ENCODE data around the gene PGBD5. TPM values are rescaled to one million over a fixed set of nuclear protein-coding genes. Genes with fewer than 3 reads are reported as not detected.

PGBD5 gene
- total RNA-seq, 3 donors from 2014 or later (not counting 1 experiment from before 2014, with no cell fraction given) = 0.02 to 0.90 TPM; not detected in 1

DNA sequence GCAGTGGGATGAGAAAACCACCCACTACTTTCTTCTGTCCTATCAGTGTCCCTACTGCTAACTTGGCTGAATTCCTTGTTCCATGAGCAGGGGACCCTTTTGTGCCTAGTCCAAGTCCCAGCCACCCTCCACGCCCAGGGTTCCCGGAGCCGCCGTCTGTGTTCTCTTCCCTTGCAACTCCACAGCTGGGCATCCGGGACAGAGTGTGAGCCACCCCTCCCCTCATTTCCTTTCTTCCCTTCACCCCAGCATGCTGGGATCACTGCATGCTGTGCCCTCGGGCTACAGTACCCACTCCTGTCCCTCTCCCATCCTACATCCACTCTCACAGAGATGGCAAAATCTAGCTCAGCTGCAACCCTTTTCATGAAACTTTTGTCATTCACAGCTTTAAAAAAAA is 44.5 kb downstream of the PGBD5 start:
- Histone ChIP-seq H3K36me3 (ENCODE audit: control insufficient read depth, insufficient read depth, low read length) (no peaks in the 10 kb centered on the region), H3K27ac (ENCODE audit: low read length) (no peak overlapping the region), H3K9me3 (ENCODE audit: control insufficient read depth, insufficient read depth, low read length) (peaks cover 9% of the 10 kb centered on the region), H3K4me1 (ENCODE audit: control insufficient read depth, insufficient read depth, low read length) (no peaks in the 10 kb centered on the region), H3K4me3 (ENCODE audit: low read length) (no peak overlapping the region), H3K27me3 (ENCODE audit: control insufficient read depth, insufficient read depth, low read length) (no peaks in the 10 kb centered on the region)
- H3K9me3 Mint-ChIP-seq = peaks cover 0 to 6% of the 10 kb centered on the region in 2 donors
- TF ChIP-seq, protein P1, sequence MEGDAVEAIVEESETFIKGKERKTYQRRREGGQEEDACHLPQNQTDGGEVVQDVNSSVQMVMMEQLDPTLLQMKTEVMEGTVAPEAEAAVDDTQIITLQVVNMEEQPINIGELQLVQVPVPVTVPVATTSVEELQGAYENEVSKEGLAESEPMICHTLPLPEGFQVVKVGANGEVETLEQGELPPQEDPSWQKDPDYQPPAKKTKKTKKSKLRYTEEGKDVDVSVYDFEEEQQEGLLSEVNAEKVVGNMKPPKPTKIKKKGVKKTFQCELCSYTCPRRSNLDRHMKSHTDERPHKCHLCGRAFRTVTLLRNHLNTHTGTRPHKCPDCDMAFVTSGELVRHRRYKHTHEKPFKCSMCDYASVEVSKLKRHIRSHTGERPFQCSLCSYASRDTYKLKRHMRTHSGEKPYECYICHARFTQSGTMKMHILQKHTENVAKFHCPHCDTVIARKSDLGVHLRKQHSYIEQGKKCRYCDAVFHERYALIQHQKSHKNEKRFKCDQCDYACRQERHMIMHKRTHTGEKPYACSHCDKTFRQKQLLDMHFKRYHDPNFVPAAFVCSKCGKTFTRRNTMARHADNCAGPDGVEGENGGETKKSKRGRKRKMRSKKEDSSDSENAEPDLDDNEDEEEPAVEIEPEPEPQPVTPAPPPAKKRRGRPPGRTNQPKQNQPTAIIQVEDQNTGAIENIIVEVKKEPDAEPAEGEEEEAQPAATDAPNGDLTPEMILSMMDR (IDR thresholded peaks at IDR 0.05) = no peak
- H3K4me3 Mint-ChIP-seq = no peak overlapping the region
- intact Hi-C loops (cut with micrococcal nuclease) = no loop called here
- ATAC-seq (no peak), DNase-seq (no peak)
- H3K36me3 Mint-ChIP-seq = no peaks in the 10 kb centered on the region
- no peak overlapping the region for H3K27ac Mint-ChIP-seq
- H3K4me1 Mint-ChIP-seq = no peaks in the 10 kb centered on the region
- WGBS (ENCODE audit: insufficient coverage) = 31% methylated on average over 6 of the region's 6 CpGs
- peaks cover 13 to 20% of the 10 kb centered on the region in 2 donors for H3K27me3 Mint-ChIP-seq (ENCODE audit: low read depth in 2 of 2)

DNA sequence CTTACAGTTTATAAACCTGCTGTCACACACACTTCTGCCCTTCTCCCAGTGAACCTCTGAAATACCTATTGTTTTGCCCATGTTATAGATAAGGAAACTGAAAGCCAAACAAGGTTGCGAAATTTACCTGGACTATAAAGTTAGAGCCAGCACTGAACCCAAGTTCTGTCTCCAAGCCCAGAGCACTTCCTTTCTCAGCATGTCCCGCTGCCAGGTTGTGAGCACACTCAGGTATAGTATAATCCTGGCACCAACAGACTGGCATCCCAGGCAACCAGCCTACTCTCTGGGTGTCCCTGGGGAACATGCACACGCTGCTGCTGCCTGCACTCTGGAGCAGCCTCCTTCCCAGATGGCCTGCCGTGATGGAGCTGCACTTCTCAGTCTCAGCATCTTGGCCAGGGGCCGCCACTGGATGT is 45.1 kb downstream of the PGBD5 start:
- intact Hi-C loops (cut with micrococcal nuclease) = no loop called here
- TF ChIP-seq, protein P1 (IDR thresholded peaks at IDR 0.05) = no peak
- DNase-seq (no peak), ATAC-seq (no peak)
- Mint-ChIP-seq H3K27me3 (ENCODE audit: low read depth in 2 of 2) (peaks cover 13 to 20% of the 10 kb centered on the region in 2 donors), H3K4me3 (no peak overlapping the region), H3K9me3 (peaks cover 0 to 6% of the 10 kb centered on the region in 2 donors), H3K27ac (no peak overlapping the region), H3K4me1 (no peaks in the 10 kb centered on the region), H3K36me3 (no peaks in the 10 kb centered on the region)
- H3K4me1 ChIP-seq (ENCODE audit: control insufficient read depth, insufficient read depth, low read length) = no peaks in the 10 kb centered on the region
- no peak overlapping the region for H3K4me3 ChIP-seq (ENCODE audit: low read length)
- H3K9me3 ChIP-seq (ENCODE audit: control insufficient read depth, insufficient read depth, low read length) = peaks cover 9% of the 10 kb centered on the region
- H3K27ac ChIP-seq (ENCODE audit: low read length) = no peak overlapping the region
- WGBS (ENCODE audit: insufficient coverage) = 82% methylated on average over 5 of the region's 5 CpGs
- no peaks in the 10 kb centered on the region for H3K36me3 ChIP-seq (ENCODE audit: control insufficient read depth, insufficient read depth, low read length)
- no peaks in the 10 kb centered on the region for H3K27me3 ChIP-seq (ENCODE audit: control insufficient read depth, insufficient read depth, low read length)

DNA sequence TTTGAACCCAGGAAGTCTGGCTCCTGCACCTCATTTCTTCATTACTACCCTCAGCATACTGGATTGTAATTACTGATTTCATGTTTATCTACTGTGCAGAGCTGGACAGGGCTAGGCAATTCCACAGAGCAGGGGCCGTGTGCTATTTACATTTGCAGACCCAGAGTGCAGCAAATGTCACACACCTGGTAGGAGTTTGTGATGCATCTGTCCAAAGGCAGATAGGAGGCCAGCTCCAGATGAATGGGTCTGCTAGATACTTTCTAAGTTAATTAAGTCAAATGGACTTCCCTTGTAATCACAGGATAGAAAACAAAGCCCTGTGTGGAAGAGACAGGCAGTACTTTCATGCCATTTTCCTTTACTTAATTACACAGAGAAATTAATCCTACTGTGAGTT is 46.2 kb downstream of the PGBD5 start:
- Histone ChIP-seq H3K4me1 (ENCODE audit: control insufficient read depth, insufficient read depth, low read length) (no peaks in the 10 kb centered on the region), H3K27me3 (ENCODE audit: control insufficient read depth, insufficient read depth, low read length) (no peaks in the 10 kb centered on the region), H3K27ac (ENCODE audit: low read length) (no peak overlapping the region), H3K9me3 (ENCODE audit: control insufficient read depth, insufficient read depth, low read length) (peaks cover 9% of the 10 kb centered on the region), H3K4me3 (ENCODE audit: low read length) (no peak overlapping the region), H3K36me3 (ENCODE audit: control insufficient read depth, insufficient read depth, low read length) (no peaks in the 10 kb centered on the region)
- no peaks in the 10 kb centered on the region for H3K36me3 Mint-ChIP-seq
- no peak overlapping the region for H3K27ac Mint-ChIP-seq
- TF ChIP-seq, protein P1 (IDR thresholded peaks at IDR 0.05) = no peak
- peaks cover 0 to 6% of the 10 kb centered on the region in 2 donors for H3K9me3 Mint-ChIP-seq
- ATAC-seq (no peak), DNase-seq (no peak)
- H3K4me1 Mint-ChIP-seq = no peaks in the 10 kb centered on the region
- intact Hi-C loops (cut with micrococcal nuclease) = no loop called here
- H3K27me3 Mint-ChIP-seq (ENCODE audit: low read depth in 2 of 2) = peaks cover 13 to 20% of the 10 kb centered on the region in 2 donors
- H3K4me3 Mint-ChIP-seq = no peak overlapping the region
- 89% methylated on average over 1 of the region's 1 CpG for WGBS (ENCODE audit: insufficient coverage)

DNA sequence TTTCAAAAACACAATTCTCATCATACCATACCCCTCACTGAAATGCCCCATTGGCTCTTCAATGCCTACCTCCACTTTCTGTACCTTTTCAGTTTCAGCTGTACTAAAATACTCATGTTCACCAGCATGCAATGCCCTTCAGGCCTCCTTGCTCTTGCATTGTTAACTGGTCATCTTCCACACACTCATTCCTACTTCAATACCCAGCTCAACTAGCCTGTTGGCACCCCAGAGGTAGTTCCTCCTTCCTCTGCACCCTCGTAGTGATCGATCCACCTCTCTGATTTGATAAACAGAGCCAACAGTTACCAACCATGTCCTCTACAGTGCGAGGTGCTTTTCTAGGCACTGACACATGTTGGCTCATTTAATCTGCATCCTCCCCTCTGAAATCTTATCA is 46.7 kb downstream of the PGBD5 start:
- TF ChIP-seq, protein P1 (IDR thresholded peaks at IDR 0.05) = no peak
- Mint-ChIP-seq H3K27ac (no peak overlapping the region), H3K9me3 (peaks cover 0 to 6% of the 10 kb centered on the region in 2 donors), H3K4me3 (no peak overlapping the region), H3K36me3 (no peaks in the 10 kb centered on the region), H3K27me3 (ENCODE audit: low read depth in 2 of 2) (peaks cover 13 to 20% of the 10 kb centered on the region in 2 donors), H3K4me1 (no peaks in the 10 kb centered on the region)
- H3K9me3 ChIP-seq (ENCODE audit: control insufficient read depth, insufficient read depth, low read length) = peaks cover 9% of the 10 kb centered on the region
- no peak overlapping the region for H3K4me3 ChIP-seq (ENCODE audit: low read length)
- no peaks in the 10 kb centered on the region for H3K4me1 ChIP-seq (ENCODE audit: control insufficient read depth, insufficient read depth, low read length)
- DNase-seq (no peak), ATAC-seq (no peak)
- H3K27me3 ChIP-seq (ENCODE audit: control insufficient read depth, insufficient read depth, low read length) = no peaks in the 10 kb centered on the region
- intact Hi-C loops (cut with micrococcal nuclease) = no loop called here
- WGBS (ENCODE audit: insufficient coverage) = 95% methylated on average over 3 of the region's 3 CpGs
- no peaks in the 10 kb centered on the region for H3K36me3 ChIP-seq (ENCODE audit: control insufficient read depth, insufficient read depth, low read length)
- H3K27ac ChIP-seq (ENCODE audit: low read length) = no peak overlapping the region
